ENCODE results near the gene ADCY3. TPM values are rescaled to one million over a fixed set of nuclear protein-coding genes. Genes with fewer than 3 reads are reported as not detected.

Gene ADCY3
- total RNA-seq, 1 experiment from 2014 or later = 73.9 TPM

DNA sequence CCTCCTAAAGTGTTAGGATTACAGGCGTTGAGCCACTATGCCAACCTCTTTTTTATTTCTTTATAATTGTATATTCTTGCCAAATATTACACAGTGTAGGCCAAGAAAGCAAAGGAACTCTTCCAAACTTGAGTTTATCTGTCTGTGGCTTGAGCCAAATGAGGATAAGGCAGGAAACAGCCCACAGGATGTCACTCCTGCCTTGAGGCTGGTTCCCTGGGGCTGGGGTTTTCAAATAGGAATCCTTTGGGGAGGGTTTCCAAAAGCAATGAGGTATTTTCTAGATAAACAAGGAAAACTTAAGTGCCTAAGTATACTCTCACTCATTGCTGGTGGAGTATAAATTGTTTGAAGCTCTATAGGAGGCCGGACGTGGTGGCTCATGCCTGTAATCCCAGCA is 56.4 kb downstream of the ADCY3 start:
- DNase-seq = no peak
- Histone ChIP-seq H3K36me3 (peaks cover 21% of the 10 kb centered on the region), H3K4me1 (no peaks in the 10 kb centered on the region), H3K27me3 (no peaks in the 10 kb centered on the region), H3K9me3 (replicated peaks) (no peaks in the 10 kb centered on the region), H3K4me3 (no peak overlapping the region), H3K27ac (no peak overlapping the region)

- H3K9me3 ChIP-seq (replicated peaks) = no peaks in the 10 kb centered on the region
- H3K36me3 ChIP-seq = peaks cover 11% of the 10 kb centered on the region
- no peak overlapping the region for H3K27ac ChIP-seq
- no peak for DNase-seq
- no peak overlapping the region for H3K4me3 ChIP-seq
- H3K27me3 ChIP-seq = no peaks in the 10 kb centered on the region
- no peaks in the 10 kb centered on the region; the same call in 1 of the 2 replicates for H3K4me1 ChIP-seq
Measured at GRCh38 chr2:24861500-24861899, 58.5 kb downstream of the ADCY3 start.

GRCh38 chr2:24860631-24861030 is 59.4 kb downstream of the ADCY3 start:
- no peak for DNase-seq
- H3K27me3 ChIP-seq = no peaks in the 10 kb centered on the region
- H3K4me3 ChIP-seq = no peak overlapping the region

GRCh38 chr2:24859968-24860600 is 60.0 kb downstream of the ADCY3 start:
- no peak overlapping the region for H3K27ac ChIP-seq
- no peaks in the 10 kb centered on the region for H3K9me3 ChIP-seq (replicated peaks)
- no peak overlapping the region for H3K4me3 ChIP-seq
- H3K4me1 ChIP-seq = peaks cover 10% of the 10 kb centered on the region
- H3K36me3 ChIP-seq = peaks cover 12% of the 10 kb centered on the region
- H3K27me3 ChIP-seq = no peaks in the 10 kb centered on the region
- no peak for DNase-seq

More at GRCh38 chr2:24860631-24861030, 59.4 kb downstream of the ADCY3 start:
- H3K36me3 ChIP-seq = peaks cover 12% of the 10 kb centered on the region
- no peaks in the 10 kb centered on the region for H3K9me3 ChIP-seq (replicated peaks)
- peaks cover 8% of the 10 kb centered on the region; the same call in 1 of the 2 replicates for H3K4me1 ChIP-seq
- H3K27ac ChIP-seq = no peak overlapping the region

DNA sequence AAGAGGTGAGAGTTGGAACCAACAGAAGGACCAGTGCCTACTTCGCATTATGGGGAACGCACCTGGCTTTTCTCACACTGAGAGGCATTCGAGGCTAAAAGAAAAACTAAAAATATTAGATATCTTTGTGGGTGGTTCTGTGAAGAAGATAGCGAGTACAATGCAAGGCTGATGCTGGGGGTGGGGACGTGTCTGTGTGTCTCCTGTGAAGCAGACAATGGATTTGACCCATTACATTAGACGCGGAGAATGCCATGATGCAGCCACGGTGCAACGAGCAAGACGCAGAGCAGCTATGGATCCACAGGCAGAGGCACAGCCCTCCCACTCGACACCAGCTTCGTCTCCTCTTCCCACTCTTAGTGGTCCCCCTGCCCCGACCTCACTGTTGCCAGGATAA is 61.0 kb downstream of the ADCY3 start:
- DNase-seq = no peak

DNA sequence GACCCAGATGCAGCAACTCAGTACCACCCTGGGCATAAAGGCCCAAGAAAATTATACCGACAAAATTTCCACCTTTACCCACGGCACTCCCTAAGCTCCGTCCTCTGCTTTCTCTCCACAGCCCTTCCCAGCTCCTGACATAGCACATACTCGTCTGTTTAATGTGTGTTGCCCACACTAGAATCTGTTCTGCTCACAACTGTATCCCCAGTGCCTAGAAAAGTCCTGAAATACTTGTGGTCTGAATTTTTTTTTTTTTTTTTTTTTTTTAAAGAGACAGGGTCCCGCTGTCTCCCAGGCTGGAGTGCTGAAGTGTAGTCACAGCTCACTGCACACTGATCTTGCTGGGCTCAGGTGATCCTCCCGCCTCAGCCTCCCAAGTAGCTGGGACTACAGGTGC is 62.3 kb downstream of the ADCY3 start:
- DNase-seq = no peak

More for the DNA sequence above, 61.0 kb downstream of the ADCY3 start:
- Histone ChIP-seq H3K27me3 (no peaks in the 10 kb centered on the region), H3K27ac (no peak overlapping the region), H3K4me3 (no peak overlapping the region), H3K9me3 (replicated peaks) (no peaks in the 10 kb centered on the region), H3K36me3 (peaks cover 8% of the 10 kb centered on the region; the same call in 1 of the 2 replicates), H3K4me1 (peaks cover 10% of the 10 kb centered on the region)

GRCh38 chr2:24856791-24857211 is 63.2 kb downstream of the ADCY3 start:
- H3K36me3 ChIP-seq = peaks cover 16% of the 10 kb centered on the region
- no peak for DNase-seq
- H3K4me1 ChIP-seq = peaks cover 10% of the 10 kb centered on the region
- H3K4me3 ChIP-seq = no peak overlapping the region
- H3K27me3 ChIP-seq = no peaks in the 10 kb centered on the region
- H3K9me3 ChIP-seq (replicated peaks) = no peaks in the 10 kb centered on the region
- no peak overlapping the region for H3K27ac ChIP-seq

More for the DNA sequence above, 62.3 kb downstream of the ADCY3 start:
- H3K4me1 ChIP-seq = peaks cover 10% of the 10 kb centered on the region
- H3K9me3 ChIP-seq (replicated peaks) = no peaks in the 10 kb centered on the region
- no peaks in the 10 kb centered on the region for H3K27me3 ChIP-seq
- H3K4me3 ChIP-seq = no peak overlapping the region
- H3K27ac ChIP-seq = no peak overlapping the region
- H3K36me3 ChIP-seq = peaks cover 11% of the 10 kb centered on the region

GRCh38 chr2:24855726-24856125 is 64.3 kb downstream of the ADCY3 start:
- DNase-seq = peak; percentile 59 to 73
- no peak overlapping the region for H3K4me3 ChIP-seq
- H3K4me1 ChIP-seq = peaks cover 10% of the 10 kb centered on the region
- H3K9me3 ChIP-seq (replicated peaks) = no peaks in the 10 kb centered on the region
- no peaks in the 10 kb centered on the region for H3K27me3 ChIP-seq
- H3K27ac ChIP-seq = no peak overlapping the region
- H3K36me3 ChIP-seq = peaks cover 23% of the 10 kb centered on the region

- no peak overlapping the region for H3K27ac ChIP-seq
- DNase-seq = no peak
- H3K36me3 ChIP-seq = peaks cover 24% of the 10 kb centered on the region
- H3K4me3 ChIP-seq = no peak overlapping the region
- H3K9me3 ChIP-seq (replicated peaks) = no peaks in the 10 kb centered on the region
- H3K4me1 ChIP-seq = peaks cover 10% of the 10 kb centered on the region
- no peaks in the 10 kb centered on the region for H3K27me3 ChIP-seq
Measured at GRCh38 chr2:24855022-24855622, 64.9 kb downstream of the ADCY3 start.

DNA sequence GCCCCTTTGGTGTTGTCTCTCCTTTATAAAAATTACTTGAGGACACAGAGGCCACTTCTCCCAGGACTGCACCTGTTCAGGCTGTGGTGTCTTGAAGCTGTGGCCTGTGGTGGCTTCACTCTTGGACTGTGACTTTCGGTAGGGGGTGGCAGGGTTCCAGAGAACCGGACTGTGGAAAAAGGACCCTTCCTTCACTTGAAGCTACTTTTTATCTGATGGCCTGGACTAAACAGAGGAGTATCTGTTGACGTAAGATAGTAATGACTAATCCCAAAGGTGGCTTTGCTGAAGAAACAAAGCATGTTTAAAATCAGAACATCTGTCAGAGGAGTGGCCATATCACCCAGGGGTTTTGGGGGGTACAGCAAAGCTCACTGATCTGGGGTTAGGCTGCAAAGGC is 66.0 kb downstream of the ADCY3 start:
- Histone ChIP-seq H3K27me3 (no peaks in the 10 kb centered on the region), H3K4me3 (no peak overlapping the region), H3K9me3 (replicated peaks) (no peaks in the 10 kb centered on the region), H3K4me1 (peaks cover 10% of the 10 kb centered on the region), H3K27ac (no peak overlapping the region), H3K36me3 (peaks cover 24% of the 10 kb centered on the region)
- no peak for DNase-seq

DNA sequence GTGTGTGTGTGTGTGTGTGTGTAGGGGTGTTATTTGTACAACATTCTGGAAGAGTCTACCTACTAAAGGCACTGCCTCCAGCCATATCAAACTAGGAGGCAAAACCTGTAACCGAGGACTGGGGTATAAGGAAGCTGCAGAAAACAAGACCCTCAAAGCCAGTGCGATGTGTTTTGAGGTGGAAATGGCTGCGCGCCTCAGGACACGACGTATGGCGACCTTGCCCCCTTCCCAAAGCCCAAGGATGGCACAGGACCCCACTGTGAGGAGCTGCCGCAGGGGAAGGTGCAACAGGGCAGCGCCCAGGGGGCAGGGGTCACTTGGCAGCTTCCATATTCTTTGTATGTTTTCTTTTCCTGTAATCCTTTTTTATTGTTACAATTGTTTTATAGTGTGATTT is 67.0 kb downstream of the ADCY3 start:
- Histone ChIP-seq H3K4me3 (no peak overlapping the region), H3K9me3 (replicated peaks) (0 out of 2 replicates have a peak, but pooled peaks cover 4% of the 10 kb centered on the region)
- DNase-seq = no peak

DNA sequence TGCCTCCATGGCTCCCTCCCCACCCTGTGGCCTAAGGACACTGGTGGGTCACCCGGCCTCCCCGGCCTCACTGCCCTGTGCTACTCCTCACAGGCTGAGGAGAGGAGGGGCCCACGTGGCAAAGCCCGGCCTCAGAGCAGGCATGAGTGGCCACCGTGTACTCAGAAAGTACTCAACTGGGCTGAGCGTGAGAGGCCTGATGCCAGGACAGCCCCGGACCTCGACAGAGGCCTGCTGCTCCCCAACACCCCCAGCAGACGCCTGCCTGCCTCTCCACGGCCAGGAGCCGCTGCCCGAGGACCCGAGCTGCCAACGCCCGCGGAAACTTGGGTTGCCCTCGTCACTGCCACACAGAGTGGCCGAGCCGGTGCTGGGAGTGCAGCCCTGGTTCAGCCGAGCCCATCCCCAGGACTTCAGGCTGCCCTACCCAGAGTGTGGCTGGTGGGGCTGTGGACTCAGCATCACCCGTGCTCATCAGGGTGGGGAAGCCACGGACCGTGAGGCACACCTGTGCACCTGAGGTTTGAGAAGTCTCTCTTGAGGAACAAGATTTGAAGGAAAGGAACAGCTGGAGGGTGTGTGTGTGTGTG is 67.5 kb downstream of the ADCY3 start:
- H3K27ac ChIP-seq = no peak overlapping the region
- no peak for DNase-seq
- H3K36me3 ChIP-seq = peaks cover 27% of the 10 kb centered on the region
- H3K9me3 ChIP-seq (replicated peaks) = 0 out of 2 replicates have a peak, but pooled peaks cover 4% of the 10 kb centered on the region
- H3K4me3 ChIP-seq = no peak overlapping the region
- H3K4me1 ChIP-seq = peaks cover 10% of the 10 kb centered on the region
- H3K27me3 ChIP-seq = no peaks in the 10 kb centered on the region

More for the DNA sequence above, 67.0 kb downstream of the ADCY3 start:
- peaks cover 27% of the 10 kb centered on the region for H3K36me3 ChIP-seq
- H3K27me3 ChIP-seq = no peaks in the 10 kb centered on the region
- no peak overlapping the region for H3K27ac ChIP-seq
- H3K4me1 ChIP-seq = peaks cover 10% of the 10 kb centered on the region

- Histone ChIP-seq H3K9me3 (replicated peaks) (0 out of 2 replicates have a peak, but pooled peaks cover 4% of the 10 kb centered on the region), H3K27ac (no peak overlapping the region), H3K27me3 (no peaks in the 10 kb centered on the region), H3K4me3 (no peak overlapping the region), H3K36me3 (peaks cover 31% of the 10 kb centered on the region), H3K4me1 (peaks cover 10% of the 10 kb centered on the region)
- DNase-seq = no peak
Measured at GRCh38 chr2:24852026-24852425, 68.0 kb downstream of the ADCY3 start.

- H3K9me3 ChIP-seq (replicated peaks) = 0 out of 2 replicates have a peak, but pooled peaks cover 4% of the 10 kb centered on the region
- no peak for DNase-seq
- peaks cover 33% of the 10 kb centered on the region for H3K36me3 ChIP-seq
- H3K4me1 ChIP-seq = peaks cover 6% of the 10 kb centered on the region
- H3K27ac ChIP-seq = no peak overlapping the region
- no peaks in the 10 kb centered on the region for H3K27me3 ChIP-seq
- no peak overlapping the region for H3K4me3 ChIP-seq
Measured at GRCh38 chr2:24850944-24851343, 69.1 kb downstream of the ADCY3 start.

DNA sequence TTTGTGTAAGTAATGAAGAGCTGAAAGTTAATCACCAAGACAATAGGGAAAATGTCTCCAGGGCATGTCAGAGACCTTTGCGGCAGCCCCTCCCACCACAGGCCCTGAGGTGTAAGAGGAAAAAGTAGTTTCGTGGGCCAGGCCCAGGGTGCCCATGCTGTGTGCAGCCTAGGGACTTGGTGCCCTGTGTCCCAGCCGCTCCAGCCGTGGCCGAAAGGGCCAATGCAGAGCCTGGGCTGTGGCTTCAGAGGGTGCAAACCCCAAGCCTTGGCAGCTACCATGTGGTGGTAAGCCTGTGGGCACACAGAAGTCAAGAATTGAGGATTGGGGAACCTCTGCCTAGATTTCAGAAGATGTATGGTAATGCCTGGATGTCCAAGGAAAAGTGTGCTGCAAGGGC is 74.3 kb downstream of the ADCY3 start:
- Histone ChIP-seq H3K27ac (no peak overlapping the region), H3K4me3 (no peak overlapping the region), H3K9me3 (replicated peaks) (0 out of 2 replicates have a peak, but pooled peaks cover 4% of the 10 kb centered on the region), H3K36me3 (peaks cover 28% of the 10 kb centered on the region), H3K4me1 (no peaks in the 10 kb centered on the region), H3K27me3 (no peaks in the 10 kb centered on the region)
- DNase-seq = no peak
